HG03571 (cell line): Measurements from ENCODE around the gene CDH15.
"Not testable (repeated sequence)": the region's sequence is repeated elsewhere in the genome, so short reads cannot be mapped to it uniquely, and the experiment has no call there.

ENCODE experiments used
- ATAC-seq: cut with Tn5 transposase; IDR thresholded peaks from one replicate; pipeline ENCODE4 v1.9.1; 2021; ENCODE audit not compliant: unreplicated experiment

Gene CDH15

DNA sequence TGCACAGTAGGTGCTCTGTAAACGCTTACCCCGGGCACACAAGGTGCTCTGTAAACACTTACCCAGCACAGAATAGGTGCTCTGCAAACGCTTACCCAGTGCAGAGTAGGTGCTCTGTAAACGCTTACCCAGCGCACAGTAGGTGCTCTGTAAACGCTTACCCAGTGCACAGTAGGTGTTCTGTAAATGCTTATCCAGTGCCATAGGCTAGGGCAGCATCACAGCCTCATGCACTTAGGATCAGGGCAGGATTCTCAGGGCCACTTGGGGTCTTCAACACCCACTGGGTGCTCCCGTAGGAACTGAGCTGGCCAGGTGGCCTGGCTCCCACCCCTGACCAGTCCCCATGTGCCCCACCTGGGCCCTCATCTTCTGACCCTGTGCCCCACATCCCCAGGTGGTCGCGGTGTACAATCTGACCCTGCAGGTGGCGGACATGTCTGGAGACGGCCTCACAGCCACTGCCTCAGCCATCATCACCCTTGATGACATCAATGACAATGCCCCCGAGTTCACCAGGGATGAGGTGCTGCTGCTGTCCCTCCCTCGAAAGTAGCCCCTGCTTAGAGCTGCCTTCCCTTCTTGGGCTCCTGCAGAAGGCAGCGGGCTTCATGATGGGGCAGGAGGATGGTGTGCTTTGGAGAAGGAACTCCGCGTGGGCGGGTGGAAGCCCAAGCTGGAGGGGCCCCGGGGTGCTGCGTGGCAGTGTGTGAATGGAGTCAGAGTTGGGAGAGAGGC is 15.7 kb downstream of the CDH15 start:
- no peak for ATAC-seq

DNA sequence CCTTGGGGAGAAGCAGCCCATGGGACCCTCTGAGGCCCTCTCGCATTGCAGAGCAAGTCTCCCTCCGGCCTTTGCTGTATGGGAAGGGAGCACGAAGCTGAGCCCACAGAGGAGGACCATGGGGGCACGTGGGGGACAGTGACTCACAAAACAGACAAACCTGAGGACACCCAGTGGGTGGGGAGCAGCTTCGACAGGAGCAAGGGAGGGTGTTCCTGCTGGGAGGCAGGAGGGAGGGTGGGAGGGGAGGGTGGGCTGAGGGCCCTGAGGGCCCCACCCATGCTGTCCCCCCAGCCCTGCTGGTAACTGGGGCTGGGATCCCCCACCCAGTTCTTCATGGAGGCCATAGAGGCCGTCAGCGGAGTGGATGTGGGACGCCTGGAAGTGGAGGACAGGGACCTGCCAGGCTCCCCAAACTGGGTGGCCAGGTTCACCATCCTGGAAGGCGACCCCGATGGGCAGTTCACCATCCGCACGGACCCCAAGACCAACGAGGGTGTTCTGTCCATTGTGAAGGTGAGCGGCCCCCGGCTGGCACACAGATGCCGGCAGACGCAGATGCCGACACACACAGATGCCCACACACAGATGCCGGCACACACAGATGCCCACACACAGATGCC is 16.3 kb downstream of the CDH15 start:
- ATAC-seq = no peak

GRCh38 chr16:89188471-89189357 is 17.2 kb downstream of the CDH15 start:
- not testable (repeated sequence) for ATAC-seq

GRCh38 chr16:89189358-89190025 is 17.9 kb downstream of the CDH15 start:
- no peak for ATAC-seq

- no peak for ATAC-seq
These were observed 18.8 kb downstream of the CDH15 start for GRCh38 chr16:89190150-89190958.

DNA sequence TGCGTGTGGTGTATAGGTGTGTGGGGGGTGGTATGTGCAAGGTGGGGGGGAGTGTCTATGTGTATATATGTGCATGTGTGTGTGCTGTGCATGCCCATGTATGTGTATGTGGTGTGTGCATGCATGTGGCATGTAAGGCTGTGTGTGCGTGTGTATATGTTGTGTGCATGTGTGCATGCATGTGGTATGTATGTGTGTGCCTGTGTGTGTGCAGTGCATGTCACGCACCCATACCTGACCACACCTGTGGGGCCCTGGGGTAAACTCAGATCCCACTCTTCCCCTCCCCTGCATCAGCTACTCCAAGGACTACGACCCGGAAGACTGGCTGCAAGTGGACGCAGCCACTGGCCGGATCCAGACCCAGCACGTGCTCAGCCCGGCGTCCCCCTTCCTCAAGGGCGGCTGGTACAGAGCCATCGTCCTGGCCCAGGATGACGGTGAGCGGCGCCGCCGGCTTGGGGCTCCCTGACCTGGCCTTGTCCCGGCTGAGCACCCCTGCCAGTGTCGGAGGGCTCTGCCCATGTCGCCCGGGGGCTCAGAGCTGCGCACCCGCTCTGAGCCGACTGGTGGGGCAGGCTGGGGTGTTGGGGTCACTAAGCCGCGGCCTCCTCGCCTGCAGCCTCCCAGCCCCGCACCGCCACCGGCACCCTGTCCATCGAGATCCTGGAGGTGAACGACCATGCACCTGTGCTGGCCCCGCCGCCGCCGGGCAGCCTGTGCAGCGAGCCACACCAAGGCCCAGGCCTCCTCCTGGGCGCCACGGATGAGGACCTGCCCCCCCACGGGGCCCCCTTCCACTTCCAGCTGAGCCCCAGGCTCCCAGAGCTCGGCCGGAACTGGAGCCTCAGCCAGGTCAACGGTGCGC is 19.7 kb downstream of the CDH15 start:
- no peak for ATAC-seq

DNA sequence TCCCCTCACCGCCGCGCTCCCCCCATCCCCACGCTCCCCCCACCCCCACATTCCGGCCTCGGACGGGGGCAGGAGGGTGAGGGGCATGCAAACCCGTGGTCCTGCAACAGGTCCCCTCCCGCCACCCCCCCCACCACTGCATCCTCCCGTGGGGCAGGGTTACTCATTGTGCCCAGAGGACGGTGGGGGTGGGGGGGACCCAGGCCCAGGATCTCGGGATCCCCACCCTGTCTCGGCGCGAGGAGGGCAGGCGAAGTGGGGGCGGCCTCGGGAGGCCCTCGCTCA is 20.3 kb downstream of the CDH15 start:
- no peak for ATAC-seq

DNA sequence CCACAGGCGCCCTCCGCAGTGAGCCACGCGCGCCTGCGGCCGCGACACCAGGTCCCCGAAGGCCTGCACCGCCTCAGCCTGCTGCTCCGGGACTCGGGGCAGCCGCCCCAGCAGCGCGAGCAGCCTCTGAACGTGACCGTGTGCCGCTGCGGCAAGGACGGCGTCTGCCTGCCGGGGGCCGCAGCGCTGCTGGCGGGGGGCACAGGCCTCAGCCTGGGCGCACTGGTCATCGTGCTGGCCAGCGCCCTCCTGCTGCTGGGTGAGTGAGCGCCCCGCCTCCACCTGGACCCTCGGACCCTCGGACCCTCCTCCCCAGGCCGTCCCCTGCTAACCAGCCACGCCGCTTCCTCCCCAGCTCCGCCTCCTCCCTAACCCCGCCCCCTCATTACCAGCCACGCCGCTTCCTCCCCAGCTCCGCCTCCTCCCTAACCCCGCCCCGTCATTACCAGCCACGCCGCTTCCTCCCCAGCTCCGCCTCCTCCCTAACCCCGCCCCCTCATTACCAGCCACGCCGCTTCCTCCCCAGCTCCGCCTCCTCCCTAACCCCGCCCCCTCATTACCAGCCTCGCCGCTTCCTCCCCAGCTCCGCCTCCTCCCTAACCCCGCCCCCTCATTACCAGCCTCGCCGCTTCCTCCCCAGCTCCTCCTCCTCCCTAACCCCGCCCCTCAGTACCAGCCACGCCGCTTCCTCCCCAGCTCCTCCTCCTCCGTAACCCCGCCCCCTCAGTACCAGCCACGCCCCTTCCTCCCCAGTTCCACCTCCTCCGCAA is 20.8 kb downstream of the CDH15 start:
- not testable (repeated sequence) for ATAC-seq

- no peak for ATAC-seq
These were observed 21.5 kb downstream of the CDH15 start for GRCh38 chr16:89192956-89193575.

DNA sequence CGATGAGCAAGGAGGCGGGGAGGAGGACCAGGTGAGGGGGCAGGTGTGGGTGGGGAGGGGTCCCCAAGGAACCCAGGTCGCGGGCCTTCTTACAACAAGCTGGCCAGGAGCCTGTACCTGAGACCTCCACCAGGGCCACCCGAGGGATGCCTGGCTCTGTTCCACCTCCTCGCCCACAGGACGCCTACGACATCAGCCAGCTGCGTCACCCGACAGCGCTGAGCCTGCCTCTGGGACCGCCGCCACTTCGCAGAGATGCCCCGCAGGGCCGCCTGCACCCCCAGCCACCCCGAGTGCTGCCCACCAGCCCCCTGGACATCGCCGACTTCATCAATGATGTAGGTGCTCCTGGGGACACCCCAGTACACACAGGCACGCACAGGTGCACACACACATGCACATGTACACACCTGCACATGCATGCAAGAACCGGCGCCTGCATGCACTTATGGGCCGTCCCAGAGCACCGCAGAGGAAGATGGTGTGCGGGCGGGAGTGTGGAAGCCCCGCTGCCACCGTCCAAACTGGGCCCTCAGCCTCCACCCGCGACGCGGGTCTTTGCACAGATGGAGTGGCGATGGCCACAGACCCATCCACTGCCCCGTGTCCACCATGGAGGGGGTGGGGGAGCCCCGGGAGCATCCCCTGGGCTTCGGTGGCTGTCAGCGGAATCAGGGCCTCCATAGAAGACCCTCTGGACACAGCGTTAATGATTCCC is 22.2 kb downstream of the CDH15 start:
- ATAC-seq = no peak

- no peak for ATAC-seq
These were observed 23.1 kb downstream of the CDH15 start for GRCh38 chr16:89194340-89195311.

DNA sequence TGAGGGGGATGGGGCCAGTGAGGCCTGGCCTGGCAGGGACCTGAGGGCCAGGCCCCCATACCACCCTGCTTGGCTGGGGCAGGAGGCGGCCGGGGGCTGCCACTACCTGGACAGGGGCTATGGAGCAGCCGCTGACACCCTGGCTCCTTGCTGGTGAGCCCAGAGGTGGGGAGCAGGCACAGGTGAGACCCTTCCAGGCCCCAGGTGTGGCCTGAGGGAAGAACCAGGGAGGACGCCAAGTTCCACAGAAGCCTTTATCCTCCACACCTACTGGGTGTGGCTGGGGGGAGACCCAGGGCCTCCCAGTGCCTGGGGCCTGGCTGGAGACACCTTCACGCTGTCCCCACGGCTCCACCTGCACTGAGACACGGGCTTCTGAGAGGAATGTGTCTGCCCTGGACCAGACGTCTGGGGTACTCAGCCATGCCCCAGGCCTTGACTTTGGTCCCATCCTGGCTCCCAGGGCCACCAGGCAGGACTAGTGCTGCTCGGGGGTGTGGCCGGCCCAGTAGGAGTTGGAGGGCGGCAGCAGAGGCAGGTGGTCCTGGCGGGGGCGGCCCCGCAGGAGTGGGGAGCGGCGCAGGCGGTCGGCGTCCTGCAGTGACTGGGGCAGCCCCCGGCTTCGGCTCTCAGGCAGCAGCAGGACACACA is 24.1 kb downstream of the CDH15 start:
- no peak for ATAC-seq

DNA sequence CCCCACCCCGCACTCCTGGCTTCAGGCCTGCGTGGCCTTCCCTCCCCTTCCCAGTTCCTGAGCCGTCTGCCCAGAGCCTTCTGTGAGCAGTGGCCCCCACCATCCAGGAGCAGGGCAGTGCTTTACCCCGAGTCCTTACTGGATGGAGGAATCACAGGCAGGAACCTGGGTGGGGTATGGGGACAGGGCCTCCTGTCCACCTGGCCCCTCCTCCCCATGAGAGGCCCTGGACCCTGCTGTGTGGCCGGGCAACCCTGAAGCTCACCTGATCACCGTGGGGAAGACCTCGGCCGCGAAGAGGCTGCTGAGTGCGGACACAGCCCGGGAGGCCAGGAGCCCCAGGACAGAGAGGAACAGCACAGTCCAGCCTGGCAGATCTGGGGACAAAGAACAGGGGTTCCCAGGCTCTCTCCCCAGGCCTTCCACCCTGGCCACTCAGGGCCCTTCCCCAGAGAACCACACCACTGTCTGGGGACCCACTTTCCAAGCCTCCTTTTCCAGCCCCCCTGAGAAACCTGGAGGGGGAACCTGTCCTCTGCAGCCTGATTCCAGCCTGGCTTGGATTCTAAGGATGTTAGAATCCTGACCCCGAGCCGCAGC is 25.6 kb downstream of the CDH15 start:
- no peak for ATAC-seq

DNA sequence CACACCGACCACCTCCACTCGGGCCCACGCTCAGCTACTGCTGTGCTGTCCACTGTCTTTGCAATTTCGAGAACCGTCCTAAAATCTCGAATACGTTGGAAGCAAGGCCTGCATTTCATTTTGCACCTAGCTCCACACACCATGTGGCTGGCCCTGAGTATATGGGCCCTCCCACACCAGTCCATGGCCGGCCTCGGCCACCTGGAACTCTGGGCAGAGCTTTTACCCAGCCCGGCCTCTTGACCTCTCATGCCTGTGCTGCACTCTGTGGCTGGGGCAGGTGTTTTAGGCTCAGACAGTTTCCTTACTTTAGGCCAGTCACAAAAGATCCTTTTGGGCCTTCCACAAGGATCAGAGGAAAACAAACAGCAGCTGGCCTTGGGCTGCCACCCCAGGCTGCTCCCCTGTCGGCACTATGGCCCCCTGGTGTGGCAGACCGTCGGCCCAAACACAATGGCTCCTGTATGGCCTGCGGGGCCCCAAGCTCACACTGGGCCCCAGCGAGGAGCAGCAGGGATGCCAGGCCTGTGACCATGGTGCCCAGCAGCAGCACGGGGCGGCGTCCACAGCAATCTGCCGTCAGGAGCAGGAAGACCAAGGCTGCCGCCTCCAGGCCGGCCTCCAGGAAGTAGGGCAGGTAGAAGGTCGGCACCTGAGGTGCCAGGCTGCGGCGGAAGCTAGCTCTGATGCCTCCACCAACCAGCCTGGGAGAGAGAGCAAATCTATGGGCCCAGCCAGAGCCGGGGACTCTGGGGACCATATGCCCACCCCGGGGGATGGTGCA is 26.3 kb downstream of the CDH15 start:
- no peak for ATAC-seq
